Hindlimb muscle (tissue), 1 donor: Measurements from ENCODE around the gene GPHA2. TPM values are rescaled to one million over a fixed set of nuclear protein-coding genes. Genes with fewer than 3 reads are reported as not detected.

Source experiments
- DNase-seq: peaks from one replicate; pipeline ENCODE4 v3.0.0-alpha.2; 2013
- polyA plus RNA-seq: library from polyadenylated mRNA; unstranded; fragments of 120-200 nt; gene quantifications from one replicate; pipeline ENCODE4 v1.2.1, GENCODE V29; 2013; ENCODE audit not compliant: insufficient read length

The GPHA2 gene
- polyA plus RNA-seq, 1 donor: not detected

DNA sequence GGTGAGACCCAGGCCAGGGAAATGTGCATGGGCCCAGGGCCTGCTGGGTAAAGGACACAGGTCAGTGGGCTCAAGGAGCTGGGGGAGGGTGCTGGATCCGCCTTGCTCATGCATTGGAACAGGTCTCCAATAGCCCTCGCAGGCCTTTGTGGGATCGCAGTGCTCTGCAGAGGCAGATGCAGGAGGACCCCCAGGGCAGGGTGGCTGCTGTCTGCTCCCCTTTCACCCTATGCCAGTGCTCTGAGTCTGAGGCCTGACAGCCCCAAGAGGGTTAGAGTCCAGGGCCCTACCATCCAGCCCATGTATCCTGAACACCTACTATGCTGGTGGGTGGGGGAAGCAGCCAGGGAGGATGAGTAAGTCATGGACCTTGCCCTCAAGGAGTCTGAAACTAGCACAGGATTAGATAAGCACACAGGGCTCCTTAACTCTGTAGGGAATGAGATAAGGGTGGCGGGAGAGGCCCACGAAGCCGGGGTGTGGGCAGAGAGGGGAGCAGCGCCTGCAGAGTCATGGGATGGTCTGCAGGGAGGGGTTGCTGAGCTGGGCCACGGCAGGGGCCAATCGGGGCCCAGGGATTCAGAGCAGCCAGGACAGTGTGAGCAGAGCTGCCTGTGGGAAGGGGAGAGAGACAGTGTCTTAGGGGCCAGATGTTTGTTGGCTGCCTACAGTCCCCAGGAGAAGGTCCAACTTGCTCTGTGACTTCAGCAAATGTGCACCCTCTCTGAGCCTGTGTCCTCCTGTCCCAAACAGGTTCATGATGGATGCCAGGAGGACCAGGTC lies 46.8 kb downstream of the GPHA2 start:
- no peak for DNase-seq

DNA sequence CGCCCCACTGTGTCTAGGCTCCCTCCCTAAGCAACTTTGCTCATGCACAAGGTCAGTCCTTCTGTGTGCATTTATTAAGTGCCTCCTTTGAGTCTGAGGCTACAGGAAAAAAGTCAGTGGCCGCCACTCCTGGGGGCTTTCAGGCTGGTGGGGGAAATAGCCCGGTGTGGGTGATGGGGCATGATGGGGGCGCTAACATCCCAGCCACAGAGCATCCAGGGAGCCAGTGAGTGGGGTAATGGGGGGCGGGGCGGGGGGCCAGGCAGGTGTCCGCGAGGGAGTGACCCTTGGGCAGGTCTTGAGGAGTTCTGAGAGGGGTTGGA lies 47.3 kb downstream of the GPHA2 start:
- DNase-seq: no peak

DNA sequence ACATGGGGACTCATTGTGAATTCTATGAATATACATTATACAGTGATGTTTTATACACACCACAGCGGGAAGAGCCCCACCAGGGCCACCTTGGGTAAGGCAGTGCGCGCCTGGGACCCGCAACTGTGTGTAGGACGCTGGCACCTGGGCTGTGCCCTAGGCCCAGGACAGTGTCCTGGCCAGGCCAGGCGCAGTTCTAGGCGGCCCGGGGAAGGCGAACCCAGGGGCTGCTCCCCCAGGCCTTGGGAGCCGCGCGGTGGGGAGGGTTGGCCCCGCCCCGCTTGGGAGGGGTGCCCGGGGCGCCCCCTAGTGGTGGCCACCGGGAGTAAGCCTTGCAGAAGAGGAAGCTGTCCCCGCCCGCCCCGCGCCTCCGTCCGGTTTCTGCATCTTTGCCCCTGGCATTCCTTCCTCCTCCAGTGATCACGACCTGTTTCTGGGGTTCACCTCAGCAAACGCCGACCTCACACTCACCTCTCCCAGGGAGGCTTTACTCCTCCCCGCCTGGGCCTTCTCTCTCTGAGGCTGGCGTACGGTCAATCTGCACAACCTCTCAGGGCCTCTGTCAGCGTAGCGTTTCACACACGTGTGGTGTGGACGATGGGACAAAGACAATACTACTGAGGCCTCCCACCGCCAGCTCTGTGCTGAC lies 47.8 kb downstream of the GPHA2 start:
- DNase-seq: peak; percentile 80

DNA sequence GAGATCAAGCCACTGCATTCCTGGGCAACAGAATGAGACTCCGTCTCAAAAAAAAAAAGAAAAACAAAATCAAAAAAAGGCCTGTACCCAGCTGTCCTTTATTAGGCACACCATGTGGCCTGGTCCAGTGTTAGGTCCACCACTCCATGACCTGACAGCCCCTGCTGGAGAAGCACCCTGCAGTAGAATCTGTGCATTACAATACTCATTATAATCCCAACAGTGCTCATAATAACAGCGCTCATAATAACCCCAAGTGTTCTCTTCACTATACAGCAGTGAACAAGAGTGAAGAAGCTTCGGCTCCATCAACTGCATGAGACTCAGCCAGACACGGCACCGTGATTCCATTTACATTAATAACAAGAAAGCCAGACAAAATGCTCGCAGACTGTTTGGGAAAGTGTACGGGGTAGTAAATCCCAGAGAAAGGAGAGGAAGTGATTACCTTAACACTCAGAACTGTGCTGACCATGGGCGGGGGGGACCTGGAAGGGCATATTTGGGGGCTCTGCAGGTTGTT lies 48.4 kb downstream of the GPHA2 start:
- DNase-seq: no peak

DNA sequence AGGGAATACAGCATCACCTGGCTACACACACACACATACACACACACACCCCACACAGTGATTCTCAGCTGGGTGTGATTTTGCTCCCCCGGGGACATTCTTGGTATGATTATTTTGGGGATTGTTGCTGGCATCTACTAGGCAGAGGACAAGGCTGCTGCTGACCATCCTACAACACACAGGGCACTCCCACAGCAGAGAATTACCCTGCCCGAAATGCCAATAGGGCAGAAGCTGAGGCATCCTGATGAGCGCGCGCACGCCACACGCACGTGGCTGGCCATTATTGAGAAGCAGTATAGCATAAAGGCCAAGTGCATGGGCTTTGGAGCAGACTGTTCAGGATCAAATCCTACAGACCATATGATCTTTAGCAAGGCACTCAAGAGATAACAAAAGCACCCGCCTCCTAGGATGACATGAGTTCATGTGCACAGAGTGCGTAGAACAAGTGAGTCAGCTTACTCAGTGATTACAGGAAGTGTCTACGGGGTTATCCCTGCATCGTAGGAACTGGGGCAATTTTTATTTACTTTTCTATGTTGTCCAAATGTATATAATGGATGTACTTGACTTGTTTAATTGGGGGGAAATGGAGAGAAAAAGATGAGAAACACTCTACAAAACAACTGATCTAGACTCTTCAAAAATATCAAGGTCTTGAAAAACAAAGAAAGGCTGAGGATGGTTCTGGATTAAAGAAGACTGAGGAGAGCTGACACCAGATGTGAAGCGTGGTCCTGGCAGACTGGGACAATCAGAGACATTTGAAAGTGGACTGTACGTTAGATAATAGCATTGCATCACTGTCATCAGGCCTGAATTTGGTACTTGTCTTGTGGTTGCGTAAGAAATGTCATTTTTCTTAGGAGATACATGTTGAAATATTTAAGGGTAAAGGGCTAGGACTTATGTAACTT lies 50.1 kb downstream of the GPHA2 start:
- DNase-seq: no peak

Other genes with a start within 250 kb of the GPHA2 start
- gene NRXN2, start 212.7 kb downstream of the GPHA2 start, polyA plus RNA-seq: 32.6 TPM
- gene RASGRP2, start 191.8 kb downstream of the GPHA2 start, polyA plus RNA-seq: 43.6 TPM
- gene PYGM, start 175.9 kb downstream of the GPHA2 start, polyA plus RNA-seq: 300 TPM
- gene SF1, start 157.4 kb downstream of the GPHA2 start, polyA plus RNA-seq: 248 TPM
- gene MAP4K2, start 132.7 kb downstream of the GPHA2 start, polyA plus RNA-seq: 8.6 TPM
- 22.3 TPM for gene MEN1, start 125.3 kb downstream of the GPHA2 start, polyA plus RNA-seq
- 1.0 TPM for gene CDC42BPG, start 91.2 kb downstream of the GPHA2 start, polyA plus RNA-seq
- 133 TPM for gene EHD1, start 57.3 kb downstream of the GPHA2 start, polyA plus RNA-seq
- gene ATG2A, start 18.7 kb downstream of the GPHA2 start, polyA plus RNA-seq: 15.3 TPM
- 11.5 TPM for gene PPP2R5B, start 11.2 kb downstream of the GPHA2 start, polyA plus RNA-seq
- not detected for gene MAJIN, start 36.2 kb upstream of the GPHA2 start, polyA plus RNA-seq
- 0.94 TPM for gene BATF2, start 61.1 kb upstream of the GPHA2 start, polyA plus RNA-seq
- 135 TPM for gene ARL2, start 78.3 kb upstream of the GPHA2 start, polyA plus RNA-seq
- gene SNX15, start 91.5 kb upstream of the GPHA2 start, polyA plus RNA-seq: 25.7 TPM
- gene SAC3D1, start 105.3 kb upstream of the GPHA2 start, polyA plus RNA-seq: 15.6 TPM
- 7.4 TPM for gene NAALADL1, start 122.7 kb upstream of the GPHA2 start, polyA plus RNA-seq
- gene CDCA5, start 148.1 kb upstream of the GPHA2 start, polyA plus RNA-seq: 11.7 TPM
- gene ZFPL1, start 148.3 kb upstream of the GPHA2 start, polyA plus RNA-seq: 24.1 TPM
- gene VPS51, start 160.3 kb upstream of the GPHA2 start, polyA plus RNA-seq: 162 TPM
- gene TM7SF2, start 176.0 kb upstream of the GPHA2 start, polyA plus RNA-seq: 13.1 TPM
- 4.4 TPM for gene ZNHIT2, start 181.8 kb upstream of the GPHA2 start, polyA plus RNA-seq
- gene FAU, start 186.2 kb upstream of the GPHA2 start, polyA plus RNA-seq: 1,052 TPM
- 23.5 TPM for gene MRPL49, start 186.4 kb upstream of the GPHA2 start, polyA plus RNA-seq
- gene SYVN1, start 198.6 kb upstream of the GPHA2 start, polyA plus RNA-seq: 41.1 TPM
- not detected for gene SPDYC, start 234.3 kb upstream of the GPHA2 start, polyA plus RNA-seq
- 99.7 TPM for gene CAPN1, start 246.0 kb upstream of the GPHA2 start, polyA plus RNA-seq